Lower leg skin (tissue), 3 donors: Measurements from ENCODE around the gene ERCC3.

Experiments used
- CTCF ChIP-seq, 3 donors: fragments of 450-650 bp; IDR thresholded peaks; one replicate each; pipeline ENCODE4 v1.5.1; 2016; ENCODE audit warnings: antibody characterized with exemption in 3 of 3, mild to moderate bottlenecking in 3 of 3, moderate library complexity in 2 of 3
- POLR2A ChIP-seq, 2 donors: fragments of 450-650 bp; IDR thresholded peaks; one replicate each; pipeline ENCODE4 v1.6.1; 2016 to 2017; ENCODE audit warnings: antibody characterized with exemption in 2 of 2, mild to moderate bottlenecking in 1 of 2, moderate library complexity in 1 of 2

DNA sequence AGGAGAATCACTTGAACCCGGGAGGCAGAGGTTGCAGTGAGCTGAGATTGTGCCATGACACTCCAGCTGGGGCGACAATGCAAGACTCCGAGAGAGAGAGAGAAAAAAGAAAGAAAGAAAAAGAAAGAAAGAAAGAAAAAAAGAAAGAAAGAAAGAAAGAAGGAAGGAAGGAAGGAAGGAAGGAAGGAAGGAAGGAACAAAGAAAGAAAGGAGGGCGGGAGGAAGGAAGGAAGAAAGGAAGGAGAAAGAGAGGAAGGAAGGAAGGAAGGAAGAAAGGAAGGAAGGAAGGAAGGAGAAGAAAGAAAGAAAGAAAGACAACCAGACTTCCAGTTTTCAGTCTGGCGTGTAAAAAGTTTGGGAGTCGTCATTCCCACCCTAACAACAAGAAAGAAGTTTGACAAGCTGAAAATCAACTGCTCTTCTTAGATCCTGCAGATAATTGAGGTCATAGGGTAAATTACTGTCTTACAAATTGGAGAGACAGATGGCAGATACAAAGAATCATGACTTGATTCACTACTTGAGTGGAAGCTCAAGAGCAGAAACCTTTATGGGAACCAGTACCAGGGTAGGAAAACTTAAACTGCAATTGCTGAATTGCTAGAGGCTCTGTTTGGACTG is 58.8 kb downstream of the ERCC3 start:
- TF ChIP-seq CTCF (IDR thresholded peaks at IDR 0.05) (no peak), POLR2A (IDR thresholded peaks at IDR 0.05) (no peak)
